ENCODE measurements around the gene PCDHGA8.

GRCh38 chr5:141427783-141428426 lies 35.5 kb downstream of the PCDHGA8 start:
- TF ChIP-seq CTCF (IDR thresholded peaks at IDR 0.05) (no peak), POLR2A (IDR thresholded peaks at IDR 0.05) (no peak)

Data from heart left ventricle (tissue), 13 donors.